ENCODE measurements around the gene AMN1.
A peak's percentile ranks its signal among the peaks of the same experiment; 100 is the strongest.

Gene AMN1

GRCh38 chr12:31728917-31729640 lies at the start of gene AMN1:
Gene AMN1 (minus strand): TSS chr12:31729021. CDS start chr12:31729008, 13 bp downstream.
- Histone ChIP-seq H4K20me1 (ENCODE audit: insufficient read depth) (no peaks in the 10 kb centered on the region), H3K79me2 (ENCODE audit: insufficient read depth, low read depth) (no peaks in the 10 kb centered on the region), H3K4me3 (IDR thresholded peaks at IDR 0.05; ENCODE audit: insufficient read depth, low read depth, low read length) (no peak within 1 kb of the TSS), H3K27me3 (ENCODE audit: insufficient read depth, low read depth) (no peaks in the 10 kb centered on the region), H3K4me2 (peak within 1 kb of the TSS; percentile 76), H3K27ac (peak within 1 kb of the TSS; percentile 85), H3K4me1 (ENCODE audit: low read depth, poor library complexity, severe bottlenecking) (peaks cover 27% of the 10 kb centered on the region), H3K9ac (peak within 1 kb of the TSS; percentile 84), H2AFZ (ENCODE audit: low read depth) (peak within 1 kb of the TSS; percentile 87), H3K36me3 (ENCODE audit: insufficient read depth) (no peaks in the 10 kb centered on the region)
- no peak for TF ChIP-seq CTCF (conservative IDR thresholded peaks at IDR 0.05; ENCODE audit: low read depth, low read length)

GRCh38 chr12:31773867-31774266 lies 45.0 kb upstream of the AMN1 start:
- Histone ChIP-seq H3K4me1 (ENCODE audit: low read depth, poor library complexity, severe bottlenecking) (peaks cover 7% of the 10 kb centered on the region), H2AFZ (ENCODE audit: low read depth) (no peak overlapping the region), H3K27me3 (ENCODE audit: insufficient read depth, low read depth) (no peaks in the 10 kb centered on the region), H3K36me3 (ENCODE audit: insufficient read depth) (no peaks in the 10 kb centered on the region), H3K27ac (no peak overlapping the region), H3K9ac (no peak overlapping the region), H3K79me2 (ENCODE audit: insufficient read depth, low read depth) (no peaks in the 10 kb centered on the region), H4K20me1 (ENCODE audit: insufficient read depth) (no peaks in the 10 kb centered on the region), H3K4me3 (IDR thresholded peaks at IDR 0.05; ENCODE audit: insufficient read depth, low read depth, low read length) (no peak overlapping the region), H3K4me2 (no peak overlapping the region)
- TF ChIP-seq CTCF (conservative IDR thresholded peaks at IDR 0.05; ENCODE audit: low read depth, low read length) = no peak

GRCh38 chr12:31773223-31773750 lies 44.5 kb upstream of the AMN1 start:
- H2AFZ ChIP-seq (ENCODE audit: low read depth) = no peak overlapping the region
- TF ChIP-seq CTCF (conservative IDR thresholded peaks at IDR 0.05; ENCODE audit: low read depth, low read length) = no peak
- no peaks in the 10 kb centered on the region for H3K36me3 ChIP-seq (ENCODE audit: insufficient read depth)
- no peaks in the 10 kb centered on the region for H3K27me3 ChIP-seq (ENCODE audit: insufficient read depth, low read depth)
- H4K20me1 ChIP-seq (ENCODE audit: insufficient read depth) = no peaks in the 10 kb centered on the region
- H3K4me1 ChIP-seq (ENCODE audit: low read depth, poor library complexity, severe bottlenecking) = peaks cover 7% of the 10 kb centered on the region
- no peak overlapping the region for H3K4me3 ChIP-seq (IDR thresholded peaks at IDR 0.05; ENCODE audit: insufficient read depth, low read depth, low read length)
- H3K79me2 ChIP-seq (ENCODE audit: insufficient read depth, low read depth) = no peaks in the 10 kb centered on the region
- H3K9ac ChIP-seq = no peak overlapping the region
- H3K4me2 ChIP-seq = no peak overlapping the region
- no peak overlapping the region for H3K27ac ChIP-seq

- no peaks in the 10 kb centered on the region for H3K79me2 ChIP-seq (ENCODE audit: insufficient read depth, low read depth)
- H3K4me3 ChIP-seq (IDR thresholded peaks at IDR 0.05; ENCODE audit: insufficient read depth, low read depth, low read length) = no peak overlapping the region
- H3K9ac ChIP-seq = no peak overlapping the region
- H4K20me1 ChIP-seq (ENCODE audit: insufficient read depth) = no peaks in the 10 kb centered on the region
- no peak overlapping the region for H3K27ac ChIP-seq
- no peaks in the 10 kb centered on the region for H3K27me3 ChIP-seq (ENCODE audit: insufficient read depth, low read depth)
- no peak for TF ChIP-seq CTCF (conservative IDR thresholded peaks at IDR 0.05; ENCODE audit: low read depth, low read length)
- H3K4me2 ChIP-seq = no peak overlapping the region
- H2AFZ ChIP-seq (ENCODE audit: low read depth) = no peak overlapping the region
- no peaks in the 10 kb centered on the region for H3K36me3 ChIP-seq (ENCODE audit: insufficient read depth)
- peaks cover 7% of the 10 kb centered on the region for H3K4me1 ChIP-seq (ENCODE audit: low read depth, poor library complexity, severe bottlenecking)
Measured at GRCh38 chr12:31772685-31773222, 43.9 kb upstream of the AMN1 start.

Measured in KMS-11 (cell line).